Activated T-cell treated with anti-CD3 and anti-CD28 coated beads for 24 hours (primary cell): ENCODE results near the gene SCRN1.

Experiments used
- DNase-seq: peaks from one replicate; pipeline ENCODE4 v3.0.0-alpha.2; 2020; ENCODE audit warnings: low read depth

SCRN1 gene

DNA sequence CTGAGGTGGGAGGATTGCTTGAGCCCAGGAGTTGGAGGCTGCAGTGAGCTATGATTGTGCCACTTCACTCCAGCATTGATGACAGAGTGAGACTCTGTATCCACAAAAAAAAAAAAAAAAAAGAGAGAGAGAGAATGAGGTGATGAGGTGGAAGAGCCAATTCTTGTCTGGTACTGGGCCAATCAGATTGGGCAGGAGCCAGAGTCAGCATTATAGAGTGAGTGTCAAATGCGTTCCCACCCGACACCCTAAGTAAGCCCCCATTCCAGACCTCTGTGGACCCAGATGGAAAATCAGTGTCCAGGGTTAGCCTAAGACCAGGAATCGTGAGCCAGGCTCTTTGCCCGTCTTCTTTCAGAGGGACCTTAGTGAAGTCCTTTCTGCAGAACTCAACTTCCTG is 99.3 kb downstream of the SCRN1 start:
- no peak for DNase-seq

DNA sequence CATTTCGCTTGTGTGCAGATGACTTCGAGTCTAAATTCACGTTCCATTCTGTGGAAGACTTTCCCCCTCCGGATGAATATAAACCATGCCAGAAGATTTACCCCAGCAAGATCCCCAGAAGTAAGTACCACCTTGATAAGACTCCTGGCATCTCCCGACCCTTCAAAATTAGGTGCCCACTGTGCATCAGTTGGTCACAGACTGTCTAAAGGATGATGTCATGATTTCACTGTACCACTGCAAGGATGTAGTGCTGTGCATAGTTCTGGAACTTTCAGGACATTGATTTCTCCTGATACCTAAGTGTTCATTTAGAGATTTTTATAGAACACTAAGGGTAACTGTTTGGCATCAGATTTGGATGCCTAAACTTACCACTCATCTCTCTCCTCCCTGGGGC is 100.3 kb downstream of the SCRN1 start:
- DNase-seq = no peak

DNA sequence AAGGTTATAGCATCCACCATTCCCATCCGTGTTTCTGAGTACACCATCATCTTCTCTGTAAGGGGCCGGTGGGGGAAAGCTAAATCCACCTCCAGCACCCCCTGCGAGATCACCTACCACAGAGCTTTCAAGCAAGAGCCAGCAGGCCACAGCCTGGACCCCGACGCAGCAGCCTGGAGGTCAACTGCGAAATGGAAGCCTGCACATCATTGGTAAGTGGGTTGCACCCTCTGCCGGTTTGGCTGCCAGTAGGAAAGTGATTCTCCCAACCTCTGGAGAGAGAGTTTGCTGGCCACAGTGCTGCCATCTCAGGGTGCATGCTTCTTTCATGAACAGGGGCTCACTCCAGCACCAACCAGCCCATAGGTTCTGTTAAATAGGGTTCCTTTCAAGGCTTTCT is 101.6 kb downstream of the SCRN1 start:
- no peak for DNase-seq

DNA sequence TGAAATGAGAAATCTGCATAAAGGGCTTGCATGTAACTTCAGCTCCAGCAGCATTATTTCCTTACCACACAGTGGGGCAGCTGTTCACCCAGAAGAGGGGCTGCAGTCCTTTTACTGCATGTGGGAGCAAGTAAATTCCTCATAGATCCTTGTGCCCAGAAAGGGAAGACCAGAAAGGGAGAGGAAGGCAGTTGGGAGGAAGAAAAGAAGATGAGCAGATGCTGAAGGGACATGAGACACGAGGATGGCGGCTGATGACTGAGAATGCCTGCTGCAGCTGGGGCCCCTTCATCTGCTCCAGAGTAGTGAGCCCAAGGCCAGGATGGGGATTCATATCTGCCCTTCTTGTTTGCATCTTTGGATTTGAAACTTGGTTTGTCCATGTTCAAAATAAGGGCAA is 102.8 kb downstream of the SCRN1 start:
- DNase-seq = no peak

DNA sequence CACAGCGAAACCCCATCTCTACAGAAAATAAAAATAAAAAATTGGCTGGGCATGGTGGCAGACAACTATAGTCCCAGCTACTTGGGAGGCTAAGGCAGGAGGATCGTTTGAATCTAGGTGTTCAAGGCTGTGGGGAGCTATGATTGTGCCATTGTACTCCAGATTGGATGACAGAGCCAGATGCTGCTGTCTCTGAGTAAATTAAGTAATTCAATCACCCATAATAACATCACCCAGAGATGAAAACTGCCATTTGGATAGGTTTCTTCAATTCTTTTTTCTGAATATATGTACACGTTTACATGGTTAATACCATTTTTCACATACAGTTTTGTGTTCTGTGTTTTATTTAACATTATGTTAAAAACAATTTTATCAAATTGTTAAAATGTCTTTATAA is 104.0 kb downstream of the SCRN1 start:
- no peak for DNase-seq

DNA sequence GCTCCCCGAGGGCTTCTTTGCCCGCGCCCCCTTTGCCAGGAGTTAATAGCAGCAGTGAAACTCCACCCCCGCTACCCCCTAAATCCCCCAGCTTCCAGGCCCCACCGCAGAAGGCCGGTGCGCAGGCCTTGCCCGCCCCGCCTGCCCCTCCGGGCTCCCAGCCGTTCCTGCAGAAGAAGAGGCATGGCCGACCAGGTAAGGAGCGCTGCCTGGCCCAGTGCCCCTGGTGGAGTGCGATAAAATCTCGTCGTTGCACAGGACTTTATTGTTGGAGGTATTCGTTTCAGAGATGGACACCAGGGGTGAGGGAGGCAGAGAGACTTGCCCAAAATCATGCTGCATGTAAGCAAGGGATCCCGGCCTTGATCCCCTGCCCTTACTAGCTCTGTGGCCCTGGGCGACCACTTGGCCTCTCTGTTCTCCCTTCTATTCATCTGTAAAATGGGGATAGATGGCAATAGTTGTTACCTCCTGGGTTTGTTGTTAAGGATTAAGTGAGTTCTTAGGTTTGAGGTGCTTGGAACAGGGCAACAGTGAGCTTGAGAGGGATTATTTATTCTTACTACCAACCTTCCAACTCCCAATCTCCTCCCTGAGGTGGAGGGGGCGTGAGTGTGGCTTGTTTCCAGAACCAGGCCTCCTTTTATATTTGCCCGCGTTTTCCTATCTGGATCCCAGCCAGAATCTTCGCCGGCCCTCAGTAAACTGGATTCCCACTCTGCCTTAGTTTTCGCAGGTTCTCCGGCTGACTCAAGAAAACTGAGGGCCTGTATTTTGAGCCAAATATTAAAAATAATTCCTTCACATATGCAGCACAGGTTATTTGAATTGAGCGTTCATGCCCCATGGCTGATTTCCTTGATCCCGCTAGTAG is 105.0 kb downstream of the SCRN1 start:
- no peak for DNase-seq

DNA sequence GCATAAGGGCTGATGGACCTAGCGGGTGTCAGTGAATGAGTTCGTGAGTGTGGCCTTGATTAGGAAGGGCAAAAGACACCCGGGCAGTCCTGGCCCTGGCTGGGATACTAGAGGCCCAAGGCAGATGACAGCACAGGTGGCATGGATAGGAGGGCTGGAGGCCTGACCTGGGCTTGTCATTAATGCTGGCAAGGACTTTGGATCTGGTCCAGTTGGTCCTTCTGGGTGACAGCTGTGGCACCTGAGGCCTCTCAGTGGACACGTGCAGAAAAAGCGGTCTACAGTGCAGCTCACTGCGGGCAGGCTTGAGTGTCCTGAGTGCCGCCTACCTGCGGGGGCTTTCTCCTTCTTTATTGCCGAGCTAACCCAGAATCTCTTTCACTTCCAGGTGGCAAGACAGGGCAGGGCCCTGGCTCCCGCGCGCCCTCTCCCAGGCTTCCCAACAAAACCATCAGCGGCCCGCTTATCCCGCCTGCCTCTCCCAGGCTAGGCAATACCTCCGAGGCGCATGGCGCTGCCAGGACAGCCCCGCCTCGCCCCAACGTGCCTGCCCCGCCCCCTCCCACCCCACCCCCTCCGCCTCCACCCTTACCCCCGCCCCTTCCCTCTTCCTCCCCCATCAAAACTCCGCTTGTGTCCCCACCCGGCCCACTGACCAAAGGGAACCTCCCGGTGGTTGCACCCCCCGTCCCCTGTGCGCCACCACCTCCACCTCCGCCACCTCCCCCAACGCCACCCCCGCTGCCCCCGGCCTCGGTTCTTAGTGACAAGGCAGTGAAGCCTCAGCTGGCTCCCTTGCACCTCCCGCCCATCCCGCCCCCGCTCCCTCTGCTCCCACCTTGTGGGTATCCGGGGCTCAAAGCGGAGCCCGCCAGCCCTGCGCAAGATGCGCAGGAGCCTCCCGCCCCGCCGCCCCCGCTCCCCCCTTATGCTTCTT is 105.9 kb downstream of the SCRN1 start:
- no peak for DNase-seq

DNA sequence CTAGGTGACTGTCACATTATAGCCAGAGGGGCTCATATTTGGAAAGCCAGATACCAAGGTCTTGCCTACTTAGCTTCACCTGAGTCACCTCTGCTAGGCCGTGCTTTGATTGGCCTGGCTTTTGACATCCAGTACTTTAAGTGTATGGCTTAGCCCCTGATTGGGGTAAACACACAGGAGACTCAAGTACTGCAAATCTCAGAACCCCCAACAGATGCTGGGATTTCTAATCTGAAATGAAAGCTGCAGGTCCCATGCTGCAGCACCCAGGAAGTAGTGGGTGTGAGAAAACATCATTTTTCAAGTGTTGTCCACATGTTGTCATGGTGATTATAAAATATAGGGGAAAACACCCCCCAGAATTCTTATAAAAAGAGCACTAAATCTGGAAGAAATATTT is 107.1 kb downstream of the SCRN1 start:
- no peak for DNase-seq

DNA sequence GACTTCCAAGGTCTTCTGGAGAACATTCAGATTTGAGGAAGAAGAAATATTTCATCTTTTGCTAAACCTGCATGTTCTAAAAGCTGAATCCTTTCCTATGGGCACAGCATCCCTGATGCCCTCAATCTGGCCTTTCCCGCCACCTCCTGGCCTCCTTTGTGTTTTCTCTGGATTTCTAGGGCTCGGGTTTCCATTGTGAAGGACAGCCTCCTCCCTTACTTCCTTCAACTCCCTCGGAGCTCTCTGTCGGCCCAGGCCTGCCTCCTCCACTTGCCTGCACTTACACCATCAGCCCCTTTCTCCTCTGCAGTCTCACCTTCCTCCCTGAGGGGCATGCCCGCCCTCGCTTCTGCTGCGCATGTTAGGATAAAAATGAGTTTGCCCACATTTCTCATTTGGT is 107.9 kb downstream of the SCRN1 start:
- DNase-seq = no peak

DNA sequence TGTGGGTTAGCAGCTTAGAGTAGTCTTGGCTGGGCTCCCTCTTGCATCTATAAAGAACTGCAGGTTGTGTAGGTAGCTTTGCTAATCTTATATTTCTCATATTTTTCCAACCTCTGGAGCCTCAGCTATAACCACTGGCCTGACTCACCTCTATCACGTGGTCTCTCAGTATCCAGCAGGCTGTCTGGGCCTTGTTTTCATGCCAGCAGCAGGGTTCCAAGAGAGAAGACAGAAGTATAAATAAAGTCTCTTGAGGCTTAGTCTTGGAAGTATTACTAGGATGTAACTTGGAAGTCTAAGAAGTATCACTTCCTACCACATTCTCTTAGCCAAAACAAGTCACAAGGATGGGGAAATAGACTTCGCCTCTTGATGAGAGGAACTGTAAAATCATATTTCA is 110.0 kb downstream of the SCRN1 start:
- no peak for DNase-seq

DNA sequence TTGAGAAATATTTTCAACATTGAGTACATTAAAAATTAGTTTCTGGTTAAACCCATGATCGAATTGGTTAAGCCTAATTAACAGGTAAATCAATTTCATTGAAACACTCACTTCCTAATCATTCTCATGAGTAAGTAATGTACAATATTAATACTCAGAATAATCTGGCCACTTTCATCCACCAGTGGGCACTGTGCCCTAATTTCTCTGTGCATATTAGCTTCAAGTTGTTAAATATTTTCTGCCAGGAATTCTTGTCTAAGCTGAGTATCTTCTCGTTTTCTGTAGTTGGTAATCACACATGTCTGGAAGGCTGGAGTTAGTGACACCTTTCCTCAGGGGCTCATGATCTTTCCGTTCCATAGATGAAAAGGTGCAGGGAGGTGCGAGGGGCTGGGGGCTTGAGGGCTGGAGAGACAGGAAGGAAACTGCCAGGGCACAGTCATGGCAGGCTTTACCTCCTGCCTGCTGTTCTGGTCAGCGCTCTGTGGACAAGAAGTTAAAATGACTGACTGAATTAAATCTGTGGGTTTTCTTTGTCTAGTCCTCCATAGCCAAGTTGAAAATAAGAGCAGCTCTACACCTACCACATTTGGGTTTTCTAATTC is 111.4 kb downstream of the SCRN1 start:
- no peak for DNase-seq

DNA sequence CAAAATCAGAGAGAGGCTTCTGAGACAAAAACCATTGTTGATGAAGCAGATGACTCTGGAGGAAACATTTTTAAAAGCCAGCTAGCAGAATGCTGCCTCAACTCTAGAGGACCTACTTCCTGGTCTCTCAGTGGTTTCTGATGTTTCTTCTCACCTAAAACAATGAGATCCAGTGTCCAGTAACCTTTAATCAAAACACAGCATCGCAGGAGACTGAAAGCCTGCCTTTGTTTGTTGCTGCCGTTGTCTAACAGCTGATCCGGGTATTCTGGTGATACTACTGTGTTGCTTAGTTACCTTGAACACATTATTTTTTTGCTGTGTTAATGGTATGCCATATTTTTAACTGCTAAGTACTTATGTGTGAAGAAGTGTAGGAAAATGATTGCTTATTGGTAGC is 112.4 kb downstream of the SCRN1 start:
- no peak for DNase-seq

DNA sequence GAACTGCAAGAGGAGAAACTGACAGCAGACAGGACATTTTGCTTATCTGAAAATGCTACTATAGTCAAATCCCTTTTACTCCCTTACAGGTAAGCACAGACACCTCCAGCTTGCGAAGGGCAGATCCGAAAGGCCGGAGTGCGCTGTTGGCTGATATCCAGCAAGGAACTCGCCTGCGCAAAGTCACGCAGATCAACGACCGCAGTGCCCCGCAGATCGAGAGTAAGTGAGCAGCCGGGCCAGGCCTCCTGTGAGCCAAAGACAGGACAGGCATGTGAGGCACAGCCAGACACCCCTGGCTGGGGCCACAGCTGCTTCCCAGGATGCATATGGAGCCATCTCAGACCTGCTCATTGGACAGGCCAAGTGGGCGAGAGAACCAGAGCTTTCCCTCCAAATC is 113.9 kb downstream of the SCRN1 start:
- DNase-seq = no peak

DNA sequence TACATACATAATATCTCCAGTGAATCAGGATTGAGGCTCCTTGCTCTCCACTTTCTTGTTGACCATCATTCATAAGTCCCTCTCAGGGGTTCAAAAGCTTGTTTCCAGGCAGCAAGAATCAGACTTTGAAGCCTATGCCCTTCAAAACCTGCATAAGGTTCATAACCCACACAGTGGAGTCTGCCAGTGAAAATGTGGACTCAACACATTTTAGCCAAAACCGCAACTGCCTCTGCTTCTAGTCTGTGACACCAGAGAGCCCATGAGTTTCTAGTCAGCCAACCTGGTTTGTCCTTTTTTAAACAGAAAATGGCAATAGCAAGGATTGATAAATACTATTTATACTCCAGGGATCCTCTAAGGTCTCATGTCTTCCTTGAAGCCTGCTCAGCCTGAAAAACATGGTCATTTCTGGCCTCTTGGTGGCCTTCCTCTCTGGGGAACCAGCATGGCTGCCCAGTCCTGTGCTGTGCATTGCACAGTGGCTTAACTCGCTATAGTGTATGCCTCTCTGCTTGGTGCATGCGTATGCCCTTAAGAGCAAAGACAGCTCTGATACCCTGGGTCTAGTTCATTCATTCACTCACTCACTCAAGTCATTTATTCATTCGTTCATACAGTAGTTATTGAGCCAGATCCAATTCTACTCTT is 115.8 kb downstream of the SCRN1 start:
- DNase-seq = no peak

DNA sequence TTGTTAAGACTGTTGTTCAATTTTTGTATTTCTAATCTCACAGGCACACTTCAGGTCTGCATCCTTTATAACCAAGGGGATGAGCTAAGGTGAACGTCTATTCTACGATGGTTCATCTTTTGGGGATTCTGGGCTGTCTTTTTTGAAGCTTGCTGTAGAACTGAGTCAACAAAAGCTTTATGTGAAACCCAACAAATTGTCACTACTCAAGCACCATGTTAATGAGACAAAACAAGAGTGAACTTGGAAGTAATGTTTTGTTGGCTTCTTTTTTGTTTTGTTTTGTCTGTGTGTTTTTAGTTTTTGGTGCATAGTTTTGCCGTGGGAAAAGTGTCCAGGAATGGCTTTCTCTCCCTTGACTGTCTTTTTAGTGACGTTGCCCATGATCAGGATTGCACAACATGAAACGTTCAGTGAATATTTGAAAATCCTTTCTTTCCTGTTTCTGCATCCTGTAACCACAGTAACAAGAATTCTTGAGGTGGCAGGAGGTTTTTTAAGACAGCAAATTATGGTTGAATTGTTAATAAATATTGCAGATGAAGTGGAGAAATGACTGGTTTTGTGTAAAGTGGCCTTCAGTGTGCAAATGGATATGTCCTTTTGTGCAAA is 117.7 kb downstream of the SCRN1 start:
- no peak for DNase-seq
